ENCODE data around the gene DNASE1L1. TPM values are rescaled to one million over a fixed set of nuclear protein-coding genes. Genes with fewer than 3 reads are reported as not detected.

Gene DNASE1L1
- total RNA-seq, 2 experiments from 2014 or later, result 20.5 to 26.2 TPM

DNA sequence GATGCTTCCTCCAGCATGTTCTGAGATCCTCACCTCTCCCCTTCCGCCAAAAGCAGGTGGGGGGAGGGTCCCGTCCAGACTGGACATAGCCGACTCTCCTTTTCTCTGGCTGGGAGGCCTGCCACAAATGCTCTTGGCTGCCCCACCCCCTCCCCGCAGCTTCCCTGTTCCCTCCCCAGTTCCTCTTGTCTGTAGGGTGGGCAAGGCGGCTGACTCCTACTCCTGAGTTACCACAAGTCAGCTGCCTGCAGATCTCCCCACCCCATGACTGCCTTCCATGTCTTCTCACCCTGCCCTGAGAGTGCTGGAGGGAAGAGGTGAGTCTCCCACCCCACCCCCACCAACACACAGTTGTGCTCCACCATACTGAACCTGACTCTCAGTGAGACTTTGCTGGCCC, 22.3 kb upstream of the DNASE1L1 start:
- peaks cover 26% of the 10 kb centered on the region for H3K4me1 Mint-ChIP-seq
- H3K27me3 Mint-ChIP-seq, result no peaks in the 10 kb centered on the region
- H3K9me3 Mint-ChIP-seq, result no peaks in the 10 kb centered on the region
- DNase-seq (no peak), ATAC-seq (ENCODE audit: low read depth) (no peak)
- POLR2A ChIA-PET, result interaction anchor here (0.8 to 1.0 kb wide), 2 partner anchors 11 to 19 kb away, joined by 3 read pairs; no protein-coding TSS in a partner anchor
- H3K4me3 Mint-ChIP-seq, result no peak overlapping the region
- H3K36me3 Mint-ChIP-seq, result peaks cover 6% of the 10 kb centered on the region
- no peak overlapping the region for H3K27ac Mint-ChIP-seq

DNA sequence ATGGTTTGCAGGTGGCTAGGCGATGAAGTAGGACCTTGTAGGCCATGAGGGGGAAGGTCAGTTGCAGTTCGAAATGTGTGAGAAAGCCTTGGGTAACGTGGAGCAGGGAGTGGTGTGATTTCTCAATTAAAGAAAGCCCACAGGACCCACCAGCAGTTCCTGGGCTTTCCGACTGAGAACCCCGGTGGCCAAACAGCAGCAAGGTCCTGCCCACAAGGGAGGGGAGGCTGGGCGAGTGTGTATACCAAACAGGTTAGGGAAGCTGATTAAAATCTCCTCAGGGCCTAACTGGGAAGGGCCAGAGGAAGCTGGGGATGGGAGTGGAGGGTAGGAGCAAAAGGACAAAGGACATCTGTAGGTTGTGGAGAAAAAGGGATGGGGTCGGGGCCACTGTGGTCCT, 21.9 kb upstream of the DNASE1L1 start:
- ATAC-seq (ENCODE audit: low read depth), result no peak
- Mint-ChIP-seq H3K27ac (peak overlapping the region; percentile 70), H3K4me1 (peaks cover 23% of the 10 kb centered on the region), H3K9me3 (no peaks in the 10 kb centered on the region), H3K36me3 (peaks cover 6% of the 10 kb centered on the region), H3K4me3 (peak overlapping the region; percentile 16), H3K27me3 (no peaks in the 10 kb centered on the region)
- DNase-seq, result no peak
- POLR2A ChIA-PET, result interaction anchor here (0.8 kb wide), 1 partner anchor 19 kb away, joined by 3 read pairs; no protein-coding TSS in a partner anchor

DNA sequence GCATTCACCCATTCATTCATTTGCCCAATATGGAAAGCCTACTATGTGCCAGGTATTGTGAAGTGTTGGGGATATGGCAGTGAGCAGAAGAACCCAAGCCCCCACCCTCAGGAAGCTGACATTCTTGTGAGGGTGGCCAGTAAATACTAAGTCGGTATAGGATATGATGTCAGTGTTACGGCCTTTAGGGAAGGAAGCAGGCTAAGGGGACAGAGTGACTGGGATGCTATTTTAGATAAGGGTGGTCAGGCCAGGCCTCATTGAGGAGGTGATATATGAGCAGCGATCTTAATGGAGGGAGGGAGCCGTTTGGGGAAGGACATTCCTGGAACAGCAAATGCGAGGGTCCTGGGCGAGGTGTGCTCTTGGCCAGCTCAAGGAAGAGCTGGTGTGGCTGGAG, 21.4 kb upstream of the DNASE1L1 start:
- Mint-ChIP-seq H3K36me3 (peaks cover 6% of the 10 kb centered on the region), H3K4me1 (peaks cover 23% of the 10 kb centered on the region), H3K27ac (peak overlapping the region; percentile 70), H3K27me3 (no peaks in the 10 kb centered on the region), H3K9me3 (no peaks in the 10 kb centered on the region), H3K4me3 (peak overlapping the region; percentile 50)
- no peak for DNase-seq
- no peak for ATAC-seq (ENCODE audit: low read depth)
- POLR2A ChIA-PET, result no interaction called here

DNA sequence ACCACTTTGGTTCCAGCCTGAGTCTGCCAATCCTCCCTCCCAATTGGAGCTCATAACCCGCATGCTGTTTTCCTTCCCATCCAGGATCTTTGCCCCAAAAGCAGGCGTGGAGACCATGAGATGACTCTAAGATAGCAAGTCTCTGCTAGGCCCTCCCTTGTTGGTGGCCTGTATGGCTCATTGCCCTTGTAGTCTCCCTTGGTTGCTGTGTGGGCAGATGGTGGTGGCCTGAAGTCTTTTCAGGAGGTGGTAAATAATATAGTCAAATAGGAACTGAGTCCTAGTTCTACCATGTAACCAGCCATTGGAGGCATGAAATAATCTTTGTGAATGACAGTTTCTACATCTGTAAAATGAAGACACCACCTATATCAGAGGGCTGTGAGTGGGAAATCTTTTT, 20.7 kb upstream of the DNASE1L1 start:
- no peaks in the 10 kb centered on the region for H3K9me3 Mint-ChIP-seq
- ATAC-seq (ENCODE audit: low read depth) (no peak), DNase-seq (no peak)
- POLR2A ChIA-PET, result interaction anchor here (1.1 to 2.5 kb wide), 4 partner anchors 13 to 61 kb away, joined by 3 to 16 read pairs (median 8); partner anchors contain the start of genes RPL10 and SLC10A3
- H3K27me3 Mint-ChIP-seq, result no peaks in the 10 kb centered on the region
- peaks cover 23% of the 10 kb centered on the region for H3K4me1 Mint-ChIP-seq
- H3K4me3 Mint-ChIP-seq, result peak overlapping the region; percentile 80
- H3K27ac Mint-ChIP-seq, result peak overlapping the region; percentile 12
- H3K36me3 Mint-ChIP-seq, result peaks cover 6% of the 10 kb centered on the region

DNA sequence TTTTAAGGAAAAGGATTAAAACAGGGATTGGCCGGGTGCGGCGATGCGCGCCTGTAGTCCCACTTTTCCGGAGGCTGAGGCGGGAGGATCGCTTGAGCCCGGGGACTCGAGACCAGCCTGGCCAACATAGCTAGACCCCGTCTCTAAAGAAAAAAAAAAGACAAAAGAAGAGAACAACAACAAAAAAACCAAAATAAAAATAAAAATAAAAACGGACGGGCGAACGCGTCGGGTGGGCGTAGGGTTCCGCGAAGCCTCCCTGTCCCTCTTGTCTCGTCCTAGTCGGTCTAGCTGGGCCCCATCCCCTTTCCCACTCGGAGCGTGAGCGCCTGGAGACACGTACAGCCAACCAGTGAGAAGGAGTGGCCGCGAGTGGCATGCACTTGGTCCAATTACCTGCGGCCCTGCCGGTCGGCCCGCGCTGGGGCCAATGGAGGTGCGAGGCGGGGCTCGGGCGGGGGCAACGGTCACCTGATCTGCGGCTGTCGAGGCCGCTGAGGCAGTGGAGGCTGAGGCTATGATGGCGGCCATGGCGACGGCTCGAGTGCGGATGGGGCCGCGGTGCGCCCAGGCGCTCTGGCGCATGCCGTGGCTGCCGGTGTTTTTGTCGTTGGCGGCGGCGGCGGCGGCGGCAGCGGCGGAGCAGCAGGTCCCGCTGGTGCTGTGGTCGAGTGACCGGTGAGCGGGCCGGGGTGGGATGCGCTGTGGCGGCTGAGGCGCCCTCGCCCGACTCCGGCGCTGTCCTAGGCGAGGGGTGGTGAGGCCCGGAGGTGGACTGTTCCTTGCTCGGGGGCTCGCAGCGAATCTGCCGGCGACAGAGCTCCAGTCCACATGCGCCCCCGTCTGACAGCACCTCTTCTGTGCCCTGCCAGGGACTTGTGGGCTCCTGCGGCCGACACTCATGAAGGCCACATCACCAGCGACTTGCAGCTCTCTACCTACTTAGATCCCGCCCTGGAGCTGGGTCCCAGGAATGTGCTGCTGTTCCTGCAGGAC, 19.4 kb upstream of the DNASE1L1 start, which contains the start of gene ATP6AP1:
Gene ATP6AP1, plus strand, starts transcription at position 502 of the 996 bp plus-strand sequence. Its CDS starts 16 bp downstream, at position 518.
- no peaks in the 10 kb centered on the region for H3K9me3 Mint-ChIP-seq
- H3K27ac Mint-ChIP-seq, result peak within 1 kb of the TSS; percentile 77
- H3K27me3 Mint-ChIP-seq, result no peaks in the 10 kb centered on the region
- DNase-seq (peak; percentile 86), ATAC-seq (ENCODE audit: low read depth) (peak; percentile 99)
- peaks cover 28% of the 10 kb centered on the region for H3K4me1 Mint-ChIP-seq
- peaks cover 6% of the 10 kb centered on the region for H3K36me3 Mint-ChIP-seq
- POLR2A ChIA-PET, result interaction anchor here (0.8 to 2.5 kb wide), 7 partner anchors 12 to 62 kb away, joined by 3 to 16 read pairs (median 4); partner anchors contain the start of genes RPL10, SLC10A3 and UBL4A
- H3K4me3 Mint-ChIP-seq, result peak within 1 kb of the TSS; percentile 80

DNA sequence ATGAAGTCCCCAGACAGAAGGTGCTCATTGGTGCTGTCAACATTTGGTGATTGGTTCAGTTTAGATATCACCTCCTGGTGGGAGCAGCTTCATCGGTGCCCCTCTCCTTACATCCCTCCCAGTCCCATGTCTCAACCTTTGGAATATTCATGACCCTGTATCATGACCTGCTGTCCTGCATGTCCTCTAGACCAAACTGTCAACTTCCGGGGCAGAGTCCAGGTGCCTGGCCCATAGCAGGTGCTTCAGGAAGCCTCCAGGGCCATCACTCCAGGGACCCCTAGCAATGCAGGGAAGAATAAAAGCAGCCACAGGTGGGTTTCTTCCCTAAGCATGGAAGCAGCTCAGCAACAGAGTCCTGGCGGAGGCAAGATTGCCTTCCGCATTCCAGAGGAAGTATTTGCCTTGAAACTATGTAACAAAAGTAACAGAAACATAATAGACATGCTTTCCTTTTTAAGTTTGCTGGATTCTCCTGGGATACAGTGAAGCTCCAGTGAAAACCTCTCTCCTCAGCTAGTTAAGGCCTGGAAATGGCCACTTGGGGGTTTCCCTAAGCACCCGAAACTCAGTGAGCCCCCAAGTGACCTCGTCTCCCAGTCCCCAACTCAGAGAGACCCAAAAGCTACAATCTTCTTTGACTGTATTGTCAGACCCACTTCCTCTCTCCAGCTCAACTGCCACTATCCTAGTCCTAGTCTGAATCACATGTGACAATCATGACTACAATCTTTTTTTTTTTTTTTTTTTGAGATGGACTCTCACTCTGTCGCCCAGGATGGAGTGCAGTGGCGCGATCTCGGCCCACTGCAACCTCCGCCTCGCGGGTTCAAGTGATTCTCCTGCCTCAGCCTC, 18.1 kb upstream of the DNASE1L1 start:
- Mint-ChIP-seq H3K9me3 (no peaks in the 10 kb centered on the region), H3K27me3 (no peaks in the 10 kb centered on the region), H3K36me3 (peaks cover 6% of the 10 kb centered on the region), H3K4me3 (no peak overlapping the region), H3K4me1 (peaks cover 25% of the 10 kb centered on the region), H3K27ac (no peak overlapping the region)
- DNase-seq (no peak), ATAC-seq (ENCODE audit: low read depth) (no peak)
- POLR2A ChIA-PET, result interaction anchor here (0.5 to 1.2 kb wide), 2 partner anchors 15 to 49 kb away, joined by 3 to 5 read pairs; no protein-coding TSS in a partner anchor

DNA sequence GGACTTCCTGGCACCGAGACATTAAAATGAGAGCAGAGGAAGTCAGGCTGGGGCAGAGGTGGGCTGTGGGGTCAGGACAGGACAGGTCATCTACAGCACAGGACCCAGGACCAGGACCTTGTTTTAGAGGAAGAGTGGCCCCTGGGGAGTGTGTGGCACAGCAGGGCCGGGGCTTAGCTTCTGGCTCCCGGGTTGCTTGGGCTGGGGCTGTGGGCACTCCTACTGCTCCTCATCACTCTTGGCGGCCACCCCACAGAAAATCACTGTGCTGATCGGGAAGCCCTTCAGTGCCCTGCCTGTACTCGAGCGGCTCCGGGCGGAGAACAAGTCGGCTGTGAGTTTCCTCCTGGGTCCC, 11.3 kb upstream of the DNASE1L1 start:
- POLR2A ChIA-PET, result interaction anchor here (0.5 to 1.3 kb wide), 3 partner anchors 8 to 327 kb away, joined by 3 to 5 read pairs (median 3); no protein-coding TSS in a partner anchor
- no peak for ATAC-seq (ENCODE audit: low read depth)

DNA sequence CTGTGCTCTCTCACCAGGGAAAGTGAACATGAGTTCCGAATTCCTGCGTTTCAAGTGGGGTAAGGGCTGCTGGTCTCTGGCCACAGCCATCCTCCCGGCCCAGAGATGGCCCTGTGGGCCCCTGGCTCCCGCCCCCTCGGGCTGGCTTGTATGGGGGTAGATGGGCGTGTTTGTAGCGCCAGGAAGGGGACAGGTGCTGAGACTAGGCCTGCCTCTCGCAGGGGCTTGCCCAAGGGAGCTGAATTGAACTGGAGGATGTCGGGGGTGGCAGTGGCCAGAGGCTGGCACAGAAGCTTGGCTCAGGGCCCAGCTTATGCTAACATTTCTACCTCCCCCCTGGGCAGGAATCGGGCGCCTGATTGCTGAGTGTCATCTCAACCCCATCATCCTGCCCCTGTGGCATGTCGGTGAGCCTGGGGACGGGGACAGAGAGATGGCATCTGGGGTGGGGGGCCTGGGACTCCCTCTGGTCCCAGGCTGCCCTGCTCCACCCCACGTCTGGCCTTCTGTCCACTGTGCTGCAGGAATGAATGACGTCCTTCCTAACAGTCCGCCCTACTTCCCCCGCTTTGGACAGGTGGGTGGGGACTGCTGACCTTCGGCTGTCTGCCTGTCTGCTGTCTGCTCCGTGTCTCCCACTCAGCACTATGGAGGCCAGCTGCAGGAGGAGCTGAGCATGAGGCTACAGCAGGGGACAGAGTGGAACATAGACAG, 10.8 kb upstream of the DNASE1L1 start:
- Mint-ChIP-seq H3K4me1 (peaks cover 5% of the 10 kb centered on the region), H3K4me3 (no peak overlapping the region), H3K36me3 (peaks cover 2% of the 10 kb centered on the region), H3K9me3 (no peaks in the 10 kb centered on the region), H3K27me3 (no peaks in the 10 kb centered on the region), H3K27ac (no peak overlapping the region)
- POLR2A ChIA-PET, result interaction anchor here (0.5 kb wide), 1 partner anchor 326 kb away, joined by 3 read pairs; no protein-coding TSS in a partner anchor
- DNase-seq (no peak), ATAC-seq (ENCODE audit: low read depth) (no peak)

More for the DNA sequence above, 11.3 kb upstream of the DNASE1L1 start:
- peaks cover 5% of the 10 kb centered on the region for H3K4me1 Mint-ChIP-seq
- no peaks in the 10 kb centered on the region for H3K27me3 Mint-ChIP-seq
- no peak overlapping the region for H3K27ac Mint-ChIP-seq
- no peaks in the 10 kb centered on the region for H3K9me3 Mint-ChIP-seq
- peaks cover under 1% of the 10 kb centered on the region for H3K36me3 Mint-ChIP-seq
- DNase-seq, result no peak
- H3K4me3 Mint-ChIP-seq, result no peak overlapping the region

DNA sequence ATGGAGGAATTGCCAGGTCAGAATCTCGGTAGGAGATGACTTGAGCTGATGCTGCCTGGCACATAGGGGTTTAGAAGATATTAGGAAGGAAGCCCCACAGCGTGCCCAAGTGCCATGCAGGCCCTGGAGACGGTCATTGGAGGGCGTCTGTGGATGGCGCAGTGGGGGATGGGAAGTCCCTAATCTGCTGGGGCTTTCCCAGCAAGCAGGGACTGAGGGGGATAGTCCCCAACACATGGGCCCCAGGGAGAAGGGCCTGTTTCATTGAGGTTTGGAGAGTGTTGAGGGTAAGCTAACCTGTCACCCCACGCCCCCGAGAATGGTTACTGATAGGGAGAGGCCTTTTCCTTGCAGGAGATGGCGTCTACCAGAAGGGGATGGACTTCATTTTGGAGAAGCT, 10.1 kb upstream of the DNASE1L1 start:
- no peaks in the 10 kb centered on the region for H3K9me3 Mint-ChIP-seq
- DNase-seq, result no peak
- POLR2A ChIA-PET, result no interaction called here
- peaks cover 2% of the 10 kb centered on the region for H3K36me3 Mint-ChIP-seq
- H3K4me3 Mint-ChIP-seq, result no peak overlapping the region
- H3K27me3 Mint-ChIP-seq, result no peaks in the 10 kb centered on the region
- ATAC-seq (ENCODE audit: low read depth), result no peak
- H3K4me1 Mint-ChIP-seq, result peaks cover 2% of the 10 kb centered on the region
- H3K27ac Mint-ChIP-seq, result no peak overlapping the region

DNA sequence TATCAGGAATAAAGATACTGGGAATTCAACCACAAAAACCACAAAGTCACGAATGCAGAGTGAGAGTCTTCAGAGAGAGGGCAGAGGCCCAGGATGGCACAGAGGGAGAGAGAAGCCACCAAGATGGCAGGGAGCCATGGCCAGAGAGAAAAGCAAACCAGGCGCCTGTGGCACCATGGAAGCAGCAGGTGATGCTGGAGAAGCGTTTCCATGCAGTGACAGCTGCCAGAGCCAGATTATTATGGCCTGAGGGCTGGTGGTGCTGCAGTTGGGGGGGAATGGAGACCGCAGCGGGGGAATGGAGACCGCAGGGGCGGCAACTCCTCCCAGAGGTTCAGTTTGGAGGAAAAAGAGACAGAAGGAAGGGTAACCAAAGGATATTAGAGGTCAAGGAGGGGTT, 8.1 kb upstream of the DNASE1L1 start:
- ATAC-seq (ENCODE audit: low read depth), result no peak
- DNase-seq, result no peak
- POLR2A ChIA-PET, result interaction anchor here (1.8 kb wide), 1 partner anchor 12 kb away, joined by 4 read pairs; no protein-coding TSS in a partner anchor
- H3K4me1 Mint-ChIP-seq, result peaks cover 3% of the 10 kb centered on the region
- no peaks in the 10 kb centered on the region for H3K27me3 Mint-ChIP-seq
- H3K4me3 Mint-ChIP-seq, result no peak overlapping the region
- H3K36me3 Mint-ChIP-seq, result peaks cover 5% of the 10 kb centered on the region
- H3K27ac Mint-ChIP-seq, result no peak overlapping the region
- no peaks in the 10 kb centered on the region for H3K9me3 Mint-ChIP-seq

DNA sequence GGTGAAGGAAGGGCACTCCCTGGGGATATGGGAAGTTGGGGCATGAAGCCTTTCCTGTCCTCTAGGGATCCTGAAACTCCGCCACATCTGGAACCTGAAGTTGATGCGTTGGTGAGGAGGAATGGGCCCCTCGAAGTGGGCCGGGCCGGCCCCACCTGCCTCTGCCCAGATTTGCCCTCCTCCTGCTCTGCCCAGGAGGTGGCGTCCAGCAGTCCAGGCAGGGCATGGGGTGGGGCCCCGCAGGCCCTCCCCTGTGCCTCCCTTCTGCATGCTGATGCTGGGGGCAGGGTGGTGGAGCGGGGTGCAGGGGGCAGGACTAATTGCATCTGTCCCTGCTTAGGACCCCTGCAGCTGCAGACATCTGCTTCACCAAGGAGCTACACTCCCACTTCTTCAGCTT, 4.1 kb upstream of the DNASE1L1 start:
- Mint-ChIP-seq H3K36me3 (peaks cover 5% of the 10 kb centered on the region), H3K27me3 (no peaks in the 10 kb centered on the region), H3K27ac (peak overlapping the region; percentile 94)

DNA sequence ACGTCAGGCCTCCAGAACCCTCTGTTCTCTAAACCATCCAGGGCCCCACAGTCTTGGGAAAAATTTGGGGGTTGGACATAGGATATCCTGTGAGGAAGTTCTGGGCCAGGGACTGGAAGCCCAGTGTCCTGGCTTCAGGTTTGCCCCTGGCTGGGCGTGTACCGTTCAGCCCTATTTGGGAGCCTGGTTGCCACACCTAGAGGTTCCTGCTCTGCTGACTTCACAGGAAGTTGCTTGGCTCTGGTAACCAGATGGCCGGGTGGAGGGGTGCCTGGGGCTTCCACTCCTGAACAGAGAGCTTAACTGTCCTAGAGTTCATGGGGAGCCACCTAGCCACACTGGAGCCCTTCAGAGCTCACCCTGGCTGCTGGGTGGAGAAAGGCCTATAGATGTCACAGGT, 3.4 kb upstream of the DNASE1L1 start:
- POLR2A ChIA-PET, result interaction anchor here (0.6 to 5.4 kb wide), 19 partner anchors 9 to 427 kb away, joined by 3 to 72 read pairs (median 3); partner anchors contain the start of genes PLXNA3, RPL10, SLC10A3 and UBL4A
- peak overlapping the region; percentile 79 for H3K4me3 Mint-ChIP-seq
- no peak for DNase-seq
- H3K4me1 Mint-ChIP-seq, result peaks cover 9% of the 10 kb centered on the region
- H3K27ac Mint-ChIP-seq, result peak overlapping the region; percentile 94
- H3K27me3 Mint-ChIP-seq, result no peaks in the 10 kb centered on the region
- H3K36me3 Mint-ChIP-seq, result peaks cover 5% of the 10 kb centered on the region
- ATAC-seq (ENCODE audit: low read depth), result peak; percentile 61
- no peaks in the 10 kb centered on the region for H3K9me3 Mint-ChIP-seq

More for the DNA sequence above, 4.1 kb upstream of the DNASE1L1 start:
- ATAC-seq (ENCODE audit: low read depth), result no peak
- POLR2A ChIA-PET, result interaction anchor here (0.8 to 5.4 kb wide), 9 partner anchors 8 to 114 kb away, joined by 3 to 72 read pairs (median 5); partner anchors contain the start of genes RPL10, SLC10A3 and UBL4A
- no peak for DNase-seq
- Mint-ChIP-seq H3K9me3 (no peaks in the 10 kb centered on the region), H3K4me1 (peaks cover 9% of the 10 kb centered on the region), H3K4me3 (no peak overlapping the region)

Measured in activated naive CD8-positive, alpha-beta T cell treated with anti-CD3 and anti-CD28 coated beads, Interleukin-2, amount 10 ng/mL, durations not matched to agents 7 days and 5 days (primary cell).